ENCODE data around the gene ADCY7. TPM values are rescaled to one million over a fixed set of nuclear protein-coding genes. Genes with fewer than 3 reads are reported as not detected.

Gene ADCY7
- total RNA-seq, 1 donor = 26.0 TPM

- peak; percentile 58 for DNase-seq (ENCODE audit: low read depth)
- no peak for TF ChIP-seq CTCF (IDR thresholded peaks at IDR 0.05; ENCODE audit: insufficient read depth, low read length)
- H3K4me3 ChIP-seq (ENCODE audit: low read depth, low read length) = no peak overlapping the region
Measured at GRCh38 chr16:50313596-50314478, 47.5 kb downstream of the ADCY7 start.

GRCh38 chr16:50314665-50315064, 48.3 kb downstream of the ADCY7 start:
- DNase-seq (ENCODE audit: low read depth) = no peak
- no peak overlapping the region for H3K4me3 ChIP-seq (ENCODE audit: low read depth, low read length)
- no peak for TF ChIP-seq CTCF (IDR thresholded peaks at IDR 0.05; ENCODE audit: insufficient read depth, low read length)

GRCh38 chr16:50315346-50315997, 49.1 kb downstream of the ADCY7 start:
- DNase-seq (ENCODE audit: low read depth) = peak; percentile 9
- H3K4me3 ChIP-seq (ENCODE audit: low read depth, low read length) = no peak overlapping the region
- TF ChIP-seq CTCF (IDR thresholded peaks at IDR 0.05; ENCODE audit: insufficient read depth, low read length) = no peak

- TF ChIP-seq CTCF (IDR thresholded peaks at IDR 0.05; ENCODE audit: insufficient read depth, low read length) = no peak
- DNase-seq (ENCODE audit: low read depth) = no peak
- no peak overlapping the region for H3K4me3 ChIP-seq (ENCODE audit: low read depth, low read length)
Measured at GRCh38 chr16:50316102-50316847, 49.9 kb downstream of the ADCY7 start.

- no peak for TF ChIP-seq CTCF (IDR thresholded peaks at IDR 0.05; ENCODE audit: insufficient read depth, low read length)
- no peak for DNase-seq (ENCODE audit: low read depth)
- no peak overlapping the region for H3K4me3 ChIP-seq (ENCODE audit: low read depth, low read length)
Measured at GRCh38 chr16:50316848-50317630, 50.7 kb downstream of the ADCY7 start.
